Mucosa of descending colon (tissue), 3 donors: ENCODE data around the gene ZNF281. TPM values are rescaled to one million over a fixed set of nuclear protein-coding genes. Genes with fewer than 3 reads are reported as not detected.
"Not testable (repeated sequence)": the region's sequence is repeated elsewhere in the genome, so short reads cannot be mapped to it uniquely, and the experiment has no call there.

ENCODE experiments used
- ATAC-seq: fragments of 200-7000 bp; cut with Tn5 transposase; one replicate; pipeline ENCODE4 v1.9.1; 2020; ENCODE audit warnings: mild to moderate bottlenecking, moderate library complexity
- DNase-seq, 3 donors: peaks; one replicate each; pipeline ENCODE4 v3.0.0-alpha.2; 2020
- H3K36me3 ChIP-seq: fragments of 200-600 bp; one replicate; pipeline ENCODE4 v1.8.0; 2021; ENCODE audit warnings: low read depth, mild to moderate bottlenecking
- H3K4me1 ChIP-seq: fragments of 200-600 bp; one replicate; pipeline ENCODE4 v1.8.0; 2021; ENCODE audit warnings: low read depth, mild to moderate bottlenecking
- H3K4me3 ChIP-seq: fragments of 200-600 bp; one replicate; pipeline ENCODE4 v1.8.0; 2021; ENCODE audit warnings: mild to moderate bottlenecking
- H3K9me3 ChIP-seq: fragments of 200-600 bp; one replicate; pipeline ENCODE4 v1.8.0; 2021; ENCODE audit warnings: mild to moderate bottlenecking
- intact Hi-C, 2 donors: fragments of 100-400 bp; cut with DNase I in 1 of 2; cut with micrococcal nuclease in 1 of 2; formaldehyde crosslinking; loops; one replicate each; pipeline versions ENCODE4 v1.11.0 to v1.11.1; 2022; cut with DNase I, micrococcal nuclease
- total RNA-seq, 3 donors: library from RNA; stranded (reverse); fragmentation: NEBNext Ultra II Directional in 2 of 3; extraction: Animal tissue kit (Norgen Biotek cat#: 25700) in 2 of 3; gene quantifications; one replicate each; pipeline versions ENCODE4 v1.2.1 to v1.2.4, GENCODE V29; 2021 to 2023
- TF ChIP-seq, protein P1 (sequence below): fragments of 200-600 bp; IDR thresholded peaks from one replicate; pipeline ENCODE4 v1.8.0; 2022; ENCODE audit warnings: antibody characterized with exemption, mild to moderate bottlenecking
- donor health status: DM: no; HTN: no; CAD: no; lungs with moderate emphysema.
- donor health status: DM: no; HTN: no; CAD: no.
- donor health status: DM: no; HTN: yes; CAD: no.

The ZNF281 gene
- total RNA-seq, 3 donors from 2014 or later, result 8.4 to 12.3 (median 8.5) TPM

DNA sequence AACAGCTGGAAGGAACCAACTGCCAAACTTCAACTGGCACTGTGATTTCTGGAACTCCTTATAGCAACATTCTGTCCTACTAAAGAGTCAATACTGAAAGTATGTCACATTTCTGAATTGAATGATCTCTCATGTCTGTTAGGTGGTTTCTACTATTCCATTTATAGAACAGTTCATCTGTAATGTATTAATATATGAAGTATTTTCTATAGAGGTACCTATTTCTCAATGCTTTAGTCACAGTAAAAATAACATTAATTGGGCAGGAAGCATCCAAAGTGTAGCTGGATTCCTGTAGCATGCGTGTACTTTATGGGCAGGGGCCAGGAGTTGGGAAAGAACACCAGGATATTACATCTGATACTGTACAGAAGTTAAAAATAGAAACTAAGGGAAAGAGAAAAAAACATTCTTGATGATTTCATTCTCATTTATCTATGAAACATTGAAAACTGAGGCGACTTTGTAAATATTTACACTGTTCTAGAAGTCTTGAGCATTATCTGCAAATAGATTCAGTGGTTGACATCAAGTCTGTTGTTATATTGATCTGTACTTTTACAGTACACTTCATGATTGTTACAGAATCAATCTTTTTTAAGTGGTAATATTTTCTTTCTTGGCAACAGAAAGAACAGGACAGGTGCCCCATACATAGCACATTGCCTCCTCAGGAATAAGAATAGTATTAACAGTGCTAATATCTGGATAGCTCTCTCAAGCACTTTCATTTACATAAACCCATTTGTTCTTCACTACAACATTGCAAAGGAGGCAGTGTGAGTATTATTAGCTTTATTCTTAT lies 6.2 kb upstream of the ZNF281 start:
- ATAC-seq, result no peak
- intact Hi-C loops, result no loop called here
- no peak for DNase-seq
- Histone ChIP-seq H3K36me3 (no peaks in the 10 kb centered on the region), H3K4me1 (no peaks in the 10 kb centered on the region), H3K4me3 (no peak overlapping the region), H3K9me3 (no peaks in the 10 kb centered on the region)
- TF ChIP-seq, protein P1, sequence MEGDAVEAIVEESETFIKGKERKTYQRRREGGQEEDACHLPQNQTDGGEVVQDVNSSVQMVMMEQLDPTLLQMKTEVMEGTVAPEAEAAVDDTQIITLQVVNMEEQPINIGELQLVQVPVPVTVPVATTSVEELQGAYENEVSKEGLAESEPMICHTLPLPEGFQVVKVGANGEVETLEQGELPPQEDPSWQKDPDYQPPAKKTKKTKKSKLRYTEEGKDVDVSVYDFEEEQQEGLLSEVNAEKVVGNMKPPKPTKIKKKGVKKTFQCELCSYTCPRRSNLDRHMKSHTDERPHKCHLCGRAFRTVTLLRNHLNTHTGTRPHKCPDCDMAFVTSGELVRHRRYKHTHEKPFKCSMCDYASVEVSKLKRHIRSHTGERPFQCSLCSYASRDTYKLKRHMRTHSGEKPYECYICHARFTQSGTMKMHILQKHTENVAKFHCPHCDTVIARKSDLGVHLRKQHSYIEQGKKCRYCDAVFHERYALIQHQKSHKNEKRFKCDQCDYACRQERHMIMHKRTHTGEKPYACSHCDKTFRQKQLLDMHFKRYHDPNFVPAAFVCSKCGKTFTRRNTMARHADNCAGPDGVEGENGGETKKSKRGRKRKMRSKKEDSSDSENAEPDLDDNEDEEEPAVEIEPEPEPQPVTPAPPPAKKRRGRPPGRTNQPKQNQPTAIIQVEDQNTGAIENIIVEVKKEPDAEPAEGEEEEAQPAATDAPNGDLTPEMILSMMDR, result no peak

DNA sequence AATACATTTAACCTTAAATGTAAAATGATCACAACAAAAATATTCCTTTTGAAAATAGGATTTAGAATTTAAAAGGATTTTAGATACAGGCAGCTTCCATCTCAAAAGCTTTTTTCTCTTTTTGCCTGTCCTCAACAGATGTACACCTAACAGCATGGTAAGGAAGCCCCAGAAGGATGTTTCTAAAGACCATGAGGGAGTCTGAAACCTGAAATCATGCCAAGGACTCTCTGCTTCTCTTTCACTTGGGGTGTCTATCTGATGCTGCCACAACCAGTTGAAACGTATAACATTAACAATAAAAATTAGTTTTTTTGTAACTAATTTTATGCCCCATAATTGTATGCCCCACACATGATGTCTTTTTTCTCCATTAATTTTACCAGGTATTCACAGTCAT lies 5.4 kb upstream of the ZNF281 start:
- no peak for DNase-seq
- TF ChIP-seq, protein P1, result no peak
- intact Hi-C loops, result no loop called here
- peaks cover 3% of the 10 kb centered on the region for H3K4me1 ChIP-seq
- H3K9me3 ChIP-seq, result no peaks in the 10 kb centered on the region
- no peaks in the 10 kb centered on the region for H3K36me3 ChIP-seq
- ATAC-seq, result no peak
- no peak overlapping the region for H3K4me3 ChIP-seq

DNA sequence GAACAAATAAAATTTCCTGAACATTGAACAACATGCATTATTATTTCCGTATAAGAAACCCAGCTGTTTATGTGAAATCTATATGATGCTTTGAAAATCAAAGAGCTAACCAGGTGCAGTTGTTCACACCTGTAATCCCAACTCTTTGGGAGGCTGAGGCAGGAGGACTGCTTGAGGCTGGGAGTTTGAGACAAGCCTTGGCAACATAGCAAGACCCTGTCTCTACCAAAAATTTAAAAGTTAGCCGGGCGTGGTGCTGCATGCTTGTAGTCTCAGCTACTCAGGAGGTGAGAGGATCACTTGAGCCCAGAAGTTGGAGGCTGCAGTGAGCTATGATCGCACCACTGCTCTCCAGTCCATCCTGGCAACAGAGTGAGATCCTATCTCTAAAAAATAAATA lies 4.8 kb upstream of the ZNF281 start:
- intact Hi-C loops, result no loop called here

DNA sequence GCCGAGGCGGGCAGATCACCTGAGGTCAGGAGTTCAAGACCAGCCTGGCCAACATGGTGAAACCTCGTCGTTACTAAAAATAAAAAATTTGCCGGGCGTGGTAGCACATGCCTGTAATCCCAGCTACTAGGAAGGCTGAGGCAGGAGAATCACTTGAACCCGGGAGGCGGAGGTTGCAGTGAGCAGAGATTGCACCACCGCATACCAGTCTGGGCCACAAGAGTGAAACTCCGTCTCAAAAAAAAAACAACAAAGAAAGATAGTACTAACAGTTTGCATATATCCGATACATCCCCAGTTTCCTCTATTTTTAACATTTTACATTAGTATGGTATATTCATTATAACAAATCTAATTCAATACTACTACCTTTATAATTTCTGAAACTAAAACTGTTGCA lies 3.9 kb upstream of the ZNF281 start:
- H3K9me3 ChIP-seq, intact Hi-C loops, H3K4me3 ChIP-seq, H3K4me1 ChIP-seq, DNase-seq, H3K36me3 ChIP-seq, ATAC-seq: not testable (repeated sequence)

More for the DNA sequence above, 4.8 kb upstream of the ZNF281 start:
- Histone ChIP-seq H3K4me3 (no peak overlapping the region), H3K4me1 (peaks cover 3% of the 10 kb centered on the region), H3K9me3 (no peaks in the 10 kb centered on the region), H3K36me3 (no peaks in the 10 kb centered on the region)
- TF ChIP-seq, protein P1, result no peak
- ATAC-seq, result no peak
- DNase-seq, result no peak

DNA sequence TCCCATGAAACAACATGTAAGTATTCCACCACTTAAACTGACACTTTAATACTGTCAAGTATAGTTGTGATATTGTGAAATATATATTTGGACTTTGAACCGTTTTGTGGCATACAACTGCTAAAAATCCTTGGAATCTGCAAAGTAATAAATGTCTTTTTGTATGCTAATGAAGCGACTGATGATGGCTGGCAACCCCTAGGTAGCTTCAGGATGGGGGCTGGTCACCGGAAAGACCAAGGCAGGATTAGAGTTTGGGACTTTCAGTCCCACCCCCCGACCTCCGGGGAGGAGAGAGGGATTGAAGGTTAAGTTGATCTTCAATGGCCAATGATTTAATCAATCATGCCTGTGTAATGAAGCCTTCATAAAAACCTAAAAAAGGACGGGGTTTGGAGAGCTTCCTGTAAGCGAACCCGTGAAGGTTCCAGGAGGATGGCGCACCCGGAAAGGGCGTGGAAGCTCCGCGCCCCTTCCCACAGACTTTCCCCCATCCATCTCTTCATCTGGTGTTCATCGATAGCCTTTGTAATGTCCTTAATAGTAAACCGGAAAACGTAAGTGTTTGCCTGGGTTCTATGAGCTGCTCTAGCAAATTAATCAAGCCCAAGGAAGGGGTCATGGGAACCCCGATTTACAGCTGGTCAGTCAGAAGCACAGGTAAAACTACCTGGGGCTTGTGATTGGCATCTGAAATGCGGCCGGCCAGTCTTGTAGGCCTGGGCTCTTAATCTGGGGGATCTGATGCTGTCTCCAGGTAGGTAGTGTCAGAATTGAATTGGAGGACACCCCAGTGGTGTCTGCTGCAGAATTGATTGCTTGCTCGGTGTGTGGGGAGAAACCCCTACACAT lies 1.8 kb upstream of the ZNF281 start:
- no peak overlapping the region for H3K4me3 ChIP-seq
- H3K9me3 ChIP-seq, result no peaks in the 10 kb centered on the region
- DNase-seq, result no peak
- intact Hi-C loops, result no loop called here
- no peak for ATAC-seq
- TF ChIP-seq, protein P1, result no peak
- H3K36me3 ChIP-seq, result no peaks in the 10 kb centered on the region
- H3K4me1 ChIP-seq, result peaks cover 10% of the 10 kb centered on the region

DNA sequence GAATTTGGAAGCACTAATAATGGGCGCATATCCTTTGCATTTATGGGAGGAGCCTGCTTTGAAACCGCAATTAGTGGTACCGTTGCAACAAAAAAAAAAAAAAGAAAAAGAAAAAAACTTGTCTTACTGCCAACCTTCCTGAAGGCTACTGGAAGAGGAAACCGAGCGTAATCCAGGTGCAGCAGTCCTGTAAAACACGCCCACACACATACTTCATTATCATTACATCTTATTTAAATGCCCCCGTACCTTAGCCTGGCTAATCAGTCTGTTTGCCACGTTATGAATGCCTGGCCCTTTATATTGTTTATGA lies 686 bp upstream of the ZNF281 start:
- TF ChIP-seq, protein P1, result no peak
- ATAC-seq (peak; percentile 72), DNase-seq (peak in 1 of 3 donors; percentile 39)
- peak overlapping the region; percentile 95 for H3K4me3 ChIP-seq
- no peaks in the 10 kb centered on the region for H3K36me3 ChIP-seq
- H3K9me3 ChIP-seq, result no peaks in the 10 kb centered on the region
- peaks cover 13% of the 10 kb centered on the region for H3K4me1 ChIP-seq
- intact Hi-C loops, result no loop called here
